ENCODE measurements around the gene RNF224.

The RNF224 gene

GRCh38 chr9:137275203-137275587 is 47.9 kb downstream of the RNF224 start:
- no peaks in the 10 kb centered on the region for H3K27me3 ChIP-seq (ENCODE audit: control insufficient read depth, insufficient read depth, low read length)
- no peaks in the 10 kb centered on the region for H3K9me3 ChIP-seq (ENCODE audit: control insufficient read depth, low read length)
- H2AFZ ChIP-seq: no peak overlapping the region
- no peak overlapping the region for H3K9ac ChIP-seq
- no peak for TF ChIP-seq CTCF (IDR thresholded peaks at IDR 0.05)
- H3K4me3 ChIP-seq (ENCODE audit: low read depth, low read length): no peak overlapping the region
- no peaks in the 10 kb centered on the region for H3K4me1 ChIP-seq
- no peaks in the 10 kb centered on the region for H3K36me3 ChIP-seq (ENCODE audit: control insufficient read depth, insufficient read depth, low read length)
- H3K27ac ChIP-seq: no peak overlapping the region
- H3K4me2 ChIP-seq (ENCODE audit: low read length): no peak overlapping the region
- H3K79me2 ChIP-seq: no peaks in the 10 kb centered on the region

DNA sequence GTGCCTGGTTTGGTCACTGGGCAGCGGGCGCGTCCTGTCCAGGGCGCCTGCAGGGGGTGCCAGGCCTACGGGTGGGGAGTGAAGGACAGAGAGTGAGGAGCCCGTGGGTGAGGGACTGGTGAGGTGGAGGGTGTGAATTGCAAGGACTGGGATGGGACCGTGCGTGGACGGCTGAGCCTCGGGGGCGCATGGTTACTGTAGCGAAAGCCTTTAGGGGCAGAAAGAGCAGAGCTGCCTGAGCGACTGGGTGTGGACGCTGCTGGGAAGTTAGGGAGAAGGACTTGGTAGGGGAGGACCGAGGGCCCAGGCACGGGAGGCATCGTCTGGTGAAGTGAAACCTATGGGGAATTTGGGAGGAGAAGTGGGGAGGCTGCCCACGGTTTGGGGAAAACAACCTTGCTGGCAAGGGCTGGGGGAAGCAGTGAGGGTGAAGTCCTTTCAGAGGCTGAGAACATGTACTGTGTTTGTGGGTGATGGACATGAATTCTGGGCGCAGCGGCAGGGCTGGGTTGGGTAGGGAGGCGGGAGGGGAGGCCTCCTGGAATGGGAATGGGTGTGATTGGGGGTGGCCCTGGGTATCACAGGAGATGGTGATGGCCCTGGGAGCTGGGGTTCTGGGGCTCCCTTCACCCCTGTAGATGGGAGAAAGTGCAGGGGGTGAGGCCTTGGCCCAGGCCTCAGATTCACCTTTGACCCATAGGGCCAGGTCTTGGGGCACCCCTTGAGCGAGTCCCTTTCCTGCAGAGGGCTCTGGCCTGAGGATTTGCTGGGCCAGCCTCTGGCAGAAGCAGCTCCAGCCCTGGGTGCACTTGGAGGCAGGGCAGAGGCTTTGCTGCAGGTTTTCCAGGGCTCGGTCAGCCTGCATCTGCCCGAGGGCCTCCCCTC is 48.5 kb downstream of the RNF224 start:
- H2AFZ ChIP-seq: no peak overlapping the region
- H3K4me1 ChIP-seq: no peaks in the 10 kb centered on the region
- no peaks in the 10 kb centered on the region for H3K9me3 ChIP-seq (ENCODE audit: control insufficient read depth, low read length)
- H3K9ac ChIP-seq: no peak overlapping the region
- TF ChIP-seq CTCF (IDR thresholded peaks at IDR 0.05): no peak
- no peak overlapping the region for H3K27ac ChIP-seq
- no peak overlapping the region for H3K4me3 ChIP-seq (ENCODE audit: low read depth, low read length)
- H3K36me3 ChIP-seq (ENCODE audit: control insufficient read depth, insufficient read depth, low read length): no peaks in the 10 kb centered on the region
- no peaks in the 10 kb centered on the region for H3K27me3 ChIP-seq (ENCODE audit: control insufficient read depth, insufficient read depth, low read length)
- H3K4me2 ChIP-seq (ENCODE audit: low read length): no peak overlapping the region
- H3K79me2 ChIP-seq: no peaks in the 10 kb centered on the region

DNA sequence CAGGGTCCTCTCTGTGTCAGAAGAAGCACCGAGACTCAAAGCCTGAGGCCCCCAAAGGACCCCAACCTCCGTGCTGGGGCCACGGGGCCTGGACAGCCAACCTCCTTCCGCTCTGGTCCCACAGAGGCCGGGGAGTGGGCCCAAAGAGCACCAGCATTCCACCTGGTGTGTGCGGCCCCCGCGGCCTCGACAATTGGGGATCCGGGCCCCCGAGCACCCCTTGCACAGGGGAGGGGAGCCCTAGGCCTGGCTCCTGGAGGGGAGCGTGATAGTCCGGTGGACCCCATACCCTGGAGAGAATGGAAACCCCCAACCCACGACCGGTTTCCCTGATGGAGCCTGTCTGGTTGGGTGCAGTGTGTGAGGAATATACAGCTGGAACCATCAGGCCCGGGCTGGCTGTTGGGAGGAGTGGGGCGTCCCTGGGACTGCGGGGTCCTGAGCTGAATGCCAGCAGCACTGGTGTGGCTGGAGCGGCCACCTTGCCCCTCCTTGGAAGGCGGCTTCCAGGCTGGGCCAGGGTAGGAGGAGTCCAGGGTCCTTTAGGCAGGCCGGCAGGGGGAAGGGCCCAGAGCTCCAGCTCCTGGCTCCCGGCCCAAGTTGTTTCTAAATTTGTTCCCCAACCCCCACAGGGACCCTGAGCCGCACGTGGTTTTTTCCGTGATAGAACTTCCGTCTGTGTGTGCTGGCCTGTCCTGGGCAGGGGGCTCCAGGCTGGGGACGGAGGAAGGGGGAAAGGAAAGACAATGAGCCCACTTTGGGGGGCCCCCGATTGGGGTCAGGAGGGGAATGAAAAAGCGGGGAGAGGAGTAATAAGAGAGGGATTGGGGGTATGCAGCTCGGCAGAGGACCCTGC is 49.4 kb downstream of the RNF224 start:
- Histone ChIP-seq H3K9me3 (ENCODE audit: control insufficient read depth, low read length) (no peaks in the 10 kb centered on the region), H2AFZ (no peak overlapping the region), H3K27me3 (ENCODE audit: control insufficient read depth, insufficient read depth, low read length) (no peaks in the 10 kb centered on the region), H3K27ac (peak overlapping the region; percentile 69), H3K4me3 (ENCODE audit: low read depth, low read length) (no peak overlapping the region), H3K9ac (no peak overlapping the region), H3K4me1 (no peaks in the 10 kb centered on the region), H3K79me2 (no peaks in the 10 kb centered on the region), H3K36me3 (ENCODE audit: control insufficient read depth, insufficient read depth, low read length) (no peaks in the 10 kb centered on the region), H3K4me2 (ENCODE audit: low read length) (no peak overlapping the region)
- no peak for TF ChIP-seq CTCF (IDR thresholded peaks at IDR 0.05)

DNA sequence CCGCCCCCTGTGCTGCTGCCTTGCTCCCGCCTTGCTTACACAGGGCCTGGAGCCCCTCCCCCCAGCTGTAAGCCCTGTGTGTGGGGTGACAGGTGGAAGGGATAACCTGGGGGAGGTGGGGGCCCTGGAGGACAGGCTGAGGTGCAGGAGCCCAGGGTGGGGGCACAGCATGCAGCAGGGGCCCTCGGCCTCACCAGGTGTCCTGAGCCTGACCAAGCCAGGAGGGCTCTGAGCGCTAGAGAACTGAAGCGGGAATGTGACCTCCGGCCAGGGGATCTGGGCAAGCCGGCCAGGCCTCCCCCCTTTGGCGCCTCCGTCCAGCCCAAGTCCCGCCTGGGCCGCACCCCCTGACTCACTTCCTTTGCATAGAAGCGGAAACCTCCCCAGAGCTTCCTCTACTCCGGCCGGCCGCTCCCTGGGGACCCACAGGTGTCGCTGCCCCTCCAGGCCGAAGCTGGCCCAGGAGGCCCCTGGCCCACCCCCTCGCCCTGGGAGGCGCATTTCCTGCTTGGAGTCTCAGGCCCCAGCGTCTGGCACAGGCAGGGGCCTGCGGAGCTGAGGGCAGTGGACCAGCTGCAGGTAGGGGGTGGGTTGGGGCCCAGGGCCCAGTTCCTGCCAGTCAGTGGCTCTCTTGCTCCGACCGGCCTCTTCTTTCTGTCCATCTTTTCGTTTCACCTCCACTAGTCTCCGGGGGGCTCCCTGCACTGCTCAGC is 50.2 kb downstream of the RNF224 start, which contains the start of gene TOR4A:
Gene TOR4A, plus strand, starts transcription at position 398 of the 713 bp plus-strand sequence. CDS start 964 bp downstream, outside the sequence.
- peak within 1 kb of the TSS; percentile 49 for H3K4me2 ChIP-seq (ENCODE audit: low read length)
- no peak within 1 kb of the TSS for H3K9ac ChIP-seq
- TF ChIP-seq CTCF (IDR thresholded peaks at IDR 0.05): no peak
- no peaks in the 10 kb centered on the region for H3K9me3 ChIP-seq (ENCODE audit: control insufficient read depth, low read length)
- peak within 1 kb of the TSS; percentile 13 for H3K4me3 ChIP-seq (ENCODE audit: low read depth, low read length)
- no peaks in the 10 kb centered on the region for H3K27me3 ChIP-seq (ENCODE audit: control insufficient read depth, insufficient read depth, low read length)
- H2AFZ ChIP-seq: no peak within 1 kb of the TSS
- H3K36me3 ChIP-seq (ENCODE audit: control insufficient read depth, insufficient read depth, low read length): no peaks in the 10 kb centered on the region
- no peaks in the 10 kb centered on the region for H3K79me2 ChIP-seq
- H3K4me1 ChIP-seq: no peaks in the 10 kb centered on the region
- H3K27ac ChIP-seq: peak within 1 kb of the TSS; percentile 69
